Neural crest cell (in vitro differentiated cells): ENCODE data around the gene TMEM182. TPM values are rescaled to one million over a fixed set of nuclear protein-coding genes. Genes with fewer than 3 reads are reported as not detected.

Source experiments
- DNase-seq: peaks from one replicate; pipeline ENCODE4 v3.0.0; 2021; ENCODE audit warnings: low read depth, mixed read lengths, low spot score
- H3K27ac Mint-ChIP-seq: one replicate; pipeline ENCODE4 v1.8.0; 2021; ENCODE audit warnings: mild to moderate bottlenecking, mixed read lengths; ENCODE audit not compliant: unreplicated experiment
- H3K27me3 Mint-ChIP-seq: 2 replicates; pipeline ENCODE4 v1.8.0; 2021; ENCODE audit warnings: low read depth, mild to moderate bottlenecking, mixed read lengths
- H3K36me3 Mint-ChIP-seq: 2 replicates; pipeline ENCODE4 v1.8.0; 2021; ENCODE audit warnings: low read depth, mild to moderate bottlenecking, mixed read lengths
- H3K4me1 Mint-ChIP-seq: 2 replicates; pipeline ENCODE4 v1.8.0; 2021; ENCODE audit warnings: mixed read lengths
- H3K4me3 Mint-ChIP-seq: one replicate; pipeline ENCODE4 v1.8.0; 2021; ENCODE audit warnings: mild to moderate bottlenecking, mixed read lengths
- H3K9me3 Mint-ChIP-seq: 2 replicates; pipeline ENCODE4 v1.8.0; 2021; ENCODE audit warnings: mixed read lengths
- CTCF ChIP-seq: fragments of 200-600 bp; sonication (generic); conservative IDR thresholded peaks from 2 replicates; pipeline ENCODE4 v1.5.0; 2021; ENCODE audit warnings: antibody characterized with exemption, mild to moderate bottlenecking
- total RNA-seq: library from RNA; stranded (reverse); gene quantifications from 2 replicates; pipeline ENCODE4 v1.2.1, GENCODE V29; 2021

TMEM182 gene
- total RNA-seq, 1 donor from 2014 or later = 5.9 TPM

GRCh38 chr2:102815285-102815684 is 53.5 kb downstream of the TMEM182 start:
- Mint-ChIP-seq H3K4me1 (no peaks in the 10 kb centered on the region), H3K27me3 (no peaks in the 10 kb centered on the region), H3K4me3 (no peak overlapping the region), H3K9me3 (no peaks in the 10 kb centered on the region), H3K27ac (no peak overlapping the region), H3K36me3 (no peaks in the 10 kb centered on the region)
- DNase-seq = no peak
- TF ChIP-seq CTCF = no peak

DNA sequence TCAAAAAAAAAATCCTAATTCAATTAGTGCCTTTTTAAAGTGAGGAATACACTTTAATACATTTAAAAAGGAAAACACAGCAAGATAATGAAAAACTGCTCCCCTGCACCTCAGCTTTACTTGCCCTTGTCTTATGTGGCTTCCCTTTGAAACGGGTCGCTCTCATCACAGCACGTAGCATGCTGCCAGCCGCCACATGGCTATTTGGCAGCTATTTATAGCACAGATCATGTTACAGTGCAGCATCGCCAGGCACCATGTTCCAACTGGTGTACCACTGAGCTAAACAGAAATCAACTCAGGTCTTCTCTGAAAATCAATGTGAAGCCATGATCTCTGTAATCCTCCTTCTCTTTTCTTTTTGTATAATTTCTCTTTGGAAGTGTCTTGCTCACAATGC is 65.1 kb downstream of the TMEM182 start:
- H3K27ac Mint-ChIP-seq = no peak overlapping the region
- no peaks in the 10 kb centered on the region for H3K27me3 Mint-ChIP-seq
- H3K4me3 Mint-ChIP-seq = no peak overlapping the region
- peaks cover 3% of the 10 kb centered on the region for H3K9me3 Mint-ChIP-seq
- peaks cover 6% of the 10 kb centered on the region for H3K36me3 Mint-ChIP-seq
- peaks cover 16% of the 10 kb centered on the region for H3K4me1 Mint-ChIP-seq
- DNase-seq = no peak
- TF ChIP-seq CTCF = no peak

- Mint-ChIP-seq H3K9me3 (no peaks in the 10 kb centered on the region), H3K36me3 (no peaks in the 10 kb centered on the region), H3K27ac (no peak overlapping the region), H3K27me3 (no peaks in the 10 kb centered on the region), H3K4me1 (peaks cover 5% of the 10 kb centered on the region), H3K4me3 (no peak overlapping the region)
- DNase-seq = no peak
- no peak for TF ChIP-seq CTCF
These were observed 71.0 kb downstream of the TMEM182 start for GRCh38 chr2:102832789-102833188.

GRCh38 chr2:102834523-102835273 is 72.9 kb downstream of the TMEM182 start:
- Mint-ChIP-seq H3K9me3 (no peaks in the 10 kb centered on the region), H3K27ac (no peak overlapping the region), H3K4me1 (peaks cover under 1% of the 10 kb centered on the region), H3K27me3 (no peaks in the 10 kb centered on the region), H3K4me3 (no peak overlapping the region), H3K36me3 (no peaks in the 10 kb centered on the region)
- no peak for TF ChIP-seq CTCF
- no peak for DNase-seq

GRCh38 chr2:102837626-102838198 is 75.9 kb downstream of the TMEM182 start:
- Mint-ChIP-seq H3K4me3 (no peak overlapping the region), H3K27ac (no peak overlapping the region), H3K27me3 (no peaks in the 10 kb centered on the region), H3K36me3 (no peaks in the 10 kb centered on the region), H3K9me3 (no peaks in the 10 kb centered on the region), H3K4me1 (peaks cover 5% of the 10 kb centered on the region)
- no peak for TF ChIP-seq CTCF
- no peak for DNase-seq
